ENCODE measurements around the gene SLC22A12.

GRCh38 chr11:64629103-64629502 is 38.1 kb downstream of the SLC22A12 start:
- TF ChIP-seq CTCF (IDR thresholded peaks at IDR 0.05) (no peak), POLR2A (IDR thresholded peaks at IDR 0.05) (no peak)
